Activated T-helper 9 cell treated with anti-CD3 and anti-CD28 coated beads, Interleukin-2, amount 50 U/mL, for 16 hours (primary cell): ENCODE results near the gene PRMT5.
A peak's percentile ranks its signal among the peaks of the same experiment; 100 is the strongest.
"Not testable (repeated sequence)": the region's sequence is repeated elsewhere in the genome, so short reads cannot be mapped to it uniquely, and the experiment has no call there.

Source experiments
- DNase-seq: peaks from one replicate; pipeline ENCODE4 v3.0.0-alpha.2; 2020; ENCODE audit warnings: low read depth

PRMT5 gene

DNA sequence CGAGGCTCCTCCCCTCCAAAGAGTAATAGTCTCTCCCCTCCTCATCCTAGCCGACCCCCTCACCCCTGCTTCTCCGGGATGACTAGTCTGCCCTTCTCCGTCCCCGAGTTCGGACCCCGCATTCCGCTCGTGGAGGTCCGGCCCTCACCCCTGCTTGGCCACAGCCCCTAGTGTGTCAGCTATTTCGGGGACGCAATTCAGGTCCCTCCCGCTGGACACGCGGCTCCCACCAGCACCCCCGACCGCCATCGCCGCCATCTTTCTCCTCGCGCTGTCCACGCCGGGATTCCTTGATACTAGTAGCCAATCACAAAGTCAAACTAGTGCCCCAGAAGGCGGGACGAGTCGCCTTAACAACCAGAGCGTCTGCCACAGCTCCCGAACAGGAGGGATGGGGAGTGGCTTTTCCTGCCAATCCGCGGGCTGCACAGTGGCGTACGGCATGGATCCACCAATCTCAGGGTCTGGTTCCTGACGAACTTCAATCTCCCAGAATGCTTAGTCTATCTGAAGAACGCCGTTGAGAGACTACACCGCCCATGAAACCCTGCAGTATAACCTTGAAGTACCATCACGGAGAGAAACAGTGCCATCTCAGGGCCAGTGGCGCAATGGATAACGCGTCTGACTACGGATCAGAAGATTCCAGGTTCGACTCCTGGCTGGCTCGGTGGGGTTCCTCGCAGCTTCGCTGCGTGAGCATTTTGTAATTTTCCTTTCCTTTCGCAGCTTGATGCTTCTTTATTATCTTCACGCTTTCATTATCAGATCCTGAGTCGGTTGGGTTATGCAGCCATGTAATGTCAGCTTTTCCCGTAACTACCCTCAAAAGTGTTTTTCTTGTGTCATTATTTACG is at the start of gene PRMT5:
Gene PRMT5, minus strand, starts transcription at position 273 of the 857 bp plus-strand sequence. Its CDS starts 15 bp downstream, at position 258.
- DNase-seq = peak; percentile 94

DNA sequence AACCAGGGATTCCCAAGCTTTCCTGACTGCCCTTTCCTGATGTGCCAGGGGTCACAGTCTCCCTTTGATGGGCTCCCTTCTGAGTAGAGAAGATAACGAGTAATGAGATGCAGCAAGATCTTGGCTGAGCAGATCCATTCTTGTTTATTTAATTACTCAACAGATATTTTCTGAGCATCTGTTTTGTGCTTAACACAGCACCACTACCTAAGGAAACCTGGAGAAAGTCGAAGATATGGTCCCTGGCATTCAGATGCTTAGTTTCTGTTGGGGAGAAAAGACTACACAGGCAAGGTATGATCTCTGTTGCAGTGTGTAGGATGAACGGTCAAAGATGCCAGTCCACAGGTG is 49.3 kb upstream of the PRMT5 start:
- no peak for DNase-seq

DNA sequence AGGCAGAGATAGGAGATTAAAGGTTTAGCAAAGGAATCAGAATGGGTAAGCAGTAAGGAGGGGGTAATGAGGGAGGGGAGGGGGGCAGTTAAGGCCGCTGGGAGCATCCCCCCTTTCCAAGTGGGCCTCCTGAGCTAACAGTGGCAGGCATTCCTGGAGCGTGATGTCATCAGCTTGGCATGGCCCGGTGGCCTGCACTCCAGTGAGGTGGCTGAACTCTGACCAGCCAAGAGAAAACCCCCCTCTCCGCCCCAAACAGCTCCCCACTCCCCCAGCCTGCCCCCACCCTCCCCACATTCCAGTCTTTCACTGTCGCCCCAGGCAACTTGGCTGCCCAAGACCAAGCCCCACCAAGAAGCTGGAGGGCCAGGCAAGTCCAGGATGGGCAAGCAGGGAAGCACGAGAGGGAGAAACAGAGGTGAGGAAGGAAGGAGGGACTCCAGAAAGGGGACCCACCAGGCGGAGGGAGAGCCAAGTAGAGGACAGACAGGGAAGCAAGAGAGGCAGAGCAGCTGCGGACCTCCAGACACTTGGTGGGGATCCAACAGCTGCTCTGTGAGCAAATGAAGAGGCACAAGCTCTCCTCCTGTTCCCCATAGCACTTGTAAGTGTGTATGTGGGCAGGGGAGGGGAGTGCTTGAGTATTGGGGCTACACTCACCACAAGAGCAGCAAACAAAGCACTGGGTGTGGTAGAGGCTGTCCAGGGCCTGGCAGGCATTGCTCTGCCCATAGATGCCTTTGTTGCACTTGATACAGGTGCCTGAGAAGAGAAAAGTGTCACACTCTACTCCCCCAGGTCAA is 48.7 kb upstream of the PRMT5 start:
- DNase-seq = no peak

DNA sequence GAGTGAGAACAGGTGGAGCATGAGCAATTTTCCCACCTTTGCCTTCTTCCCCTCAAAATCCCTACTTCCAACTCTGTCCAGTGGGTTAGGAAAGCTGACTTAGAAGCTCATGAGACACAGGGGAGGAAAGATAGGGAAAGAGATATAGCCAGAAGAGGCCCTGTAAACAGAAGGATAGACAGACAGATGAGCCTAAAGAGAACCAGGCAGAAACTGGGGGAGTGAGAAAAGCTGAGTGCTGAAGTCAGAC is 48.2 kb upstream of the PRMT5 start:
- DNase-seq = no peak

DNA sequence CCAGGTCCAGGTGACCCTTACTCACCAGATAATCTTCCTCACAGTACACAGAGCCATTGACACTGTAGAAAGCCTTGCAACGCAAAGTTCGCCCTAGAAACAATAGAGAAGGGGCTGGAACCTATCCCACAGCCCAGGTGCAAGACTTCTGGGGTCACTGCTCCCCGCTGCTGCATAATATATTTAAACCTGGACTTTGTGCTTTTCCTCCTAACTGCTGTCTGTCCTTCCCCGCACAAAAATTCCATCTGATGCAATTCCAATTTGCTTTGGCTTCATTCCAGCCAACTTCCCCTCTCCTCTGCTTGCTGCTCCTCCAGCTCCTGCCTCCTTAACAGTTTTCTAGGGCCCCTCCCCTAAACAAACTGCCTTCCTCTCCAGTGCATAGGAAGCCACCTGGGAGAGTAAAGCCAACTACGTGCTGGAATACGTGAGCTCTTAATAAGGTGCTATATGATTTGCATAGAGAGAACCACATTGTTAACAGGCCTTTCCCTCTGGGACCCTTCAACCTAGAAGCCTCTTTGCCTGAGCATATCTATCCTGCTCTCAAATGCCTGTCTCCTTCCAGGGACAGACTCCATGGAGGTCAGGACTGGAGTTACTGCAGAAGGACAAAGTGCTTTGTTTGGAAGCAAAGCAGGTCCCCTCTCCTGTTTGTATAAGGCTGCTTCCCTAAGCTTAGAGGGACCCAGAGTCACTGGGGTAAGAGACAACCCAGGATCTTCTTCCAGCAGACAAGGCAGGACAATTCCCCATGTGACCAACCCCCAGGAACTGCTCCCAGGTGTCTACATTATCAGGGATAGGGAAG is 47.7 kb upstream of the PRMT5 start:
- no peak for DNase-seq

DNA sequence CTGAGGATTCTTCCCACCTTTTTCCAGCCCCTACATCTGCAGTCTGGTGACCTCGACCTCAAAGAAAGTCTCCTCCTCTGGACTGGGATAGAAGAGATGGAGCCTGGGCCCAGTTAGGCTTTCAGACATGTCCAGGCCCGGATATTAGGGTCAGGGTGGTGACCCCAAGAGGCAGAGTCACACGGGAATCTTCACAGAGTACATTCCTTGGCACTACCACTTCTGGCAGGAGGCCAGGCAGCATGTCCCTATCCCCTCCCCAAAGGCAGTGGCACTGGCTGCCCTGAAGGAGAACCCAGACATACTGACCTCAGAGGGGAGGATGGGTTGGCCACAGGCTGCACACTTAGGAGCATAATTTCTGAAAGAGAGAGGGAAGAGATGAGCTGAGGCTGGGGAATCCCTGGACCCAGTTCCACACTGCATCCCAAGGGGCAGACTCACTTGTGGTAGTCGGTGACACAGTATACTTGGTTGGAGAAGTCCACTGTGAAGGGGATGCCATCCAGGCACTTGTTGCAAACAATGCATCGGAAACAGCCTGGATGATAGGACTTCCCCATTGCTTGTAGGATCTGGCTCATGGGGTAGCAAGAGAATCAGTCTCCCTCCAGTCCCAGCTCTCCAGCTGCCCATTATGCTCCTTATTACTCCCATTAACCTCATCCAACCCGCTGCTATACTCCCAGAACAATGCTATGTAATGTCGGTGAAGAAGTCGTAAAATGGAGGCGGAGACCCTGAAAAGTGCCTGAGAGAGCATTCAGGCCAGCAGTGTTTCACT is 45.5 kb upstream of the PRMT5 start:
- DNase-seq = no peak

DNA sequence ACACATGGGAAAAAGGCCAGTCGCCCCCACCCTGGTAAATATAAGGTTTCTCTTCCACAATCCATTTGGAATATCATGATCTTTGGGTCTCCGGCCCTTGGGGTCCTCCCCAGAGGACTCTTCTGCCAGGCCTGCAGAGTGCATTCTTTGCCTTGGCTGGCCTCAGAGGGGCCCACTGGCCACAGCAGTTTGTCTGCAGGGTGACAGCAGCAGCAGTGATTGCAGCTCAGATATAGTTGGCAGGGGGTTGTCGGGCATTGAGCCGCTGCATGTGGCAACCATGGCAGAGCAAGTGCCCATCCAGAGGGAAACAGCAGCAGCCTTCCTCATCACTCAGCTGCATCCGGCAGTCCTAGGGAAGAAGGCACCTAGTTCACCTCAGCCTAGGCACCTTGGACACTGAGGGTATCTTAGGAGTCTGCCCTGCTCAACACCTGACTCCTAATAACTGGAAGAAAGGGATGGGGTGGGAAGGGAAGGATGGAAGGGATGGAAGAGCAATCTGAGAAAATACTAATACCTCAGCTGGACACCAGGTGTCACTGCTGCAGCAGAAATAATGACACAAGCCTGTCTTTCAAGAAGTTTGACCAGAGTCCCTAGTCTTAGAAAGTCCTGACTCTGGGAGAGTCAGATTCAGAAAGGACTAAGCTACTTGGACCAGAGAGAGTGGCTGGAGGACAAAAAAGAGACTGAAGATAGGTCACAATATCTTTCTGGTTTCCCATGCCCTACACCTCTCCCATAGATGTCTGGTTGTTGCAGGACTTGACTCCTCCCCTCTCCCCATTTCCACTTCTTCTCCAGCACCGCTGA is 44.2 kb upstream of the PRMT5 start:
- DNase-seq = no peak

DNA sequence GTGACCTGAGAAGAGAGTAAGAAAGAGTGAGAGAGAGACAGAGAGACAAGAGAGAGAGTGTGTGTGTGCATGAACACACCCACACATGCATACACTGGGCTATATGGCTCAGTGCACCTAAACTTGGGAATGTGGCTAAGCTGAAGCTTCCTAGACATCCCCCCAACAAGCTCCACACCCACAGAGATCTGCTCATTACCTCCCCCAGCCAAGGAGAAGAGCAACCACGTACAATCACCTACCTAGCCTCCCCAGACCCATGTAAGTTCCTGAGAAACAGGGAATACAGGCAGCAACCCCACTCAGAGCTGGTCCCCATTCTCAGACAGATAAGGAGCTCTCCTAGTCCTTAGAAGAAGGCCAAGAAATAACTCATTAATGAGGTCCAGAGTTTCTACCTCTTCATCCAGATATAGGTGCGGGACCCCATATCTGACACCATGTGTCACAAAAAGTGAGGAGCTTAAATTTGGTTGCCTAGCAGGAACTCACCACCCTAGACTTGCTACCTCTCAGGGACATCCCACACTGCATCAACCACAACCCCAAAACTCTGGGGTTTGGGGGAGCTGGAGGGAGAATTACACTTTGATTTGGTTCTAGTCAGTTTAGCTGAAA is 43.2 kb upstream of the PRMT5 start:
- DNase-seq = no peak

DNA sequence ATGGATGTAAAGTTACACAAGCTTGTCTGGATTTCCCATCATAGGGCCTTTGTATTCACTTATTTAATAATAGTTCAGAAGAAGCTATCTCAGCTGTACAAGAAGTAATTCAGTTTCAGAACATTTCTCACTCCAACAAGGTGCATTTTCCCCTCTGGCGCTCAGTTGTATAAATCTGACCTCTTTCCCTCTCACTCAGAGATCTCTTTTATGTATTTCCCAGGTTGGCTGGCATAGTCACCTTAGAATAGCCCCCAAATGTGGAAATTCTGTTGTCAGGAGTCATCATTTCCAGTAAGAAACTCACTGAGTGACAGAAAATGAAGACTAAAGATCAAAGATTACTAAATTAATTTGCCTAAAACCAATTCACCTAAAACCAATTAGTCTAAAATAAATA is 42.0 kb upstream of the PRMT5 start:
- no peak for DNase-seq

DNA sequence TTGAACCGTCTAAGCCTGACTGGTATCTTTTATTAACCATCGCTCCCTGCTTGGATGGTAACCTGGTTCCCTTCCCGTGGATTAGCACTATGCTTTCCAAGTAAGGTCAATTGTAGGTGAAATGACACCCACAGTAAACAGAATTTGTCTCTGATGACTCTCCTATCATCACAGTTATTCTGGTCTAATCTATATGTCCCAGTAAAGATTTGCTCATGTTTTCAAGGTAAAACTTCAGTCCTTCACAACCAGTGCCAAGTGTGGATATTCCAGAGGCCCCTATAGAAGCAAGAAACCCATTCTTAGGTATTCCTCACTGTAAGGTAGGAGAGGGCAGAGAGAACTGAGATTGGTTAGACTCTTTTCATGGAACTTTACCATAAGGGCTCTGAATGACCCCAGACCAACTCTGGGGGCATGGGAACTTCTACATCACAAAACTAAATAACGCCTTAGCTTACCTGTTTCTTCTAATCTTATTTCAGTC is 37.6 kb upstream of the PRMT5 start:
- DNase-seq = no peak

DNA sequence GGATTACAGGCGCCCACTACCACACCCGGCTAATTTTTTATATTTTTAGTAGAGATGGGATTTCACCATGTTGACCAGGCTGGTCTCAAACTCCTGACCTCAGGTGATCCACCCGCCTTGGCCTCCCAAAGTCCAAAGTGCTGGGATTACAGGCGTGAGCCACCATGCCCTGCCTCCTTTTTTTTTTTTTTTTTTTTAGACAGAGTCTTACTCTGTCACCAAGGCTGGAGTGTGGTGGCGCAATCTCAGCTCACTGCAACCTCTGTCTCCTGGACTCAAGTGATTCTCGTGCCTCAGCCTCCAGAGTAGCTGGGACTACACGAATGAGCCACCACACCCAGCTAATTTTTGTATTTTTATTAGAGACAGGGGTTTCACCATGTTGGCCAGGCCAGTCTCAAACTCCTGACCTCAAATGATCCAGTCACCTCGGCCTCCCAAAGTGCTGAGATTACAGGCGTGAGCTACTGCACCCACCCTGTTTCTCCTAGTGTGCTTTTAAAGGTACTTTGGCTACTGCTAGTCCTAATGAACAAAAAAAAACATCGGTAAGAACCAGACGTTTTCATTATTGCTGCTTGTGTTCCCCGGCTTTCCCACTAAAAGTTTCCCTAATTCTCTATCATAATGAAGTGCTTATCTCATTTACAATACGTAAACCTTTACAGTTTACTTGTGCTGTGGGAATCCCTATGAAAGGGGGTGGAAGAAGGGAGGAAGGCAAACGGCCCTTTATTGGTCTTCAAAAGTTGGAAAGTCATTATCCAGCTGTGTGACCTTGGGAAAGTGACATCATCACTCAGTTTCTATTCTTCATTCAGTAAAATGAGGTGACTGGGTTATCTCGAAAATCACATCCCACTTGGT is 37.0 kb upstream of the PRMT5 start:
- DNase-seq = not testable (repeated sequence)

DNA sequence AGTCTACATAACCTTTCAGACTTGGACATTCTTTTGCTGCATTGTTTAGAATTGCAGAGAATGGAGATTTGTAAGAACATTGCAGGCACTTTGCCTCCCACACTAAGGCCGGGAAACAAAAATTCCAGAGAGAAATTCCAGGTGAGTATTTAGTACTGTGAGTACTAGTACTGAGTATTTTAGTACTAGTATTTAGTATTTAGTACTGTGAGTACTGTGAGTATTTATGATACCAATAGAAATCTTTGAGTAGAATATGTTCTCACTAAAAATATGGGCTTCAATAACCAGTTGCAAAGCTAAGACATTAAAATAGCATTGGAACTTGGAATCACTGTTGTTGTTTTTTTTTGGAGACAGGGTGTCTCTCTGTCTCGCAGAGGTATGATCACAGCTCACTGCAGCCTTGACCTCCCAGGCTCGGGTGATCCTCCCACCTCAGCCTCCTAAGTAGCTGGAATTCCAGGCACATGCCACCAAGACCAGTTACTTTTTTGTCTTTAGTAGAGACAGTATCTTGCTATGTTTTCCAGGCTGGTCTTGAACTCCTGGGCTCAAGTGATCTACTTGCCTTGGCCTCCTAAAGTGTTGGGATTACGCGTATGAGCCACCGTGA is 33.0 kb upstream of the PRMT5 start:
- no peak for DNase-seq

DNA sequence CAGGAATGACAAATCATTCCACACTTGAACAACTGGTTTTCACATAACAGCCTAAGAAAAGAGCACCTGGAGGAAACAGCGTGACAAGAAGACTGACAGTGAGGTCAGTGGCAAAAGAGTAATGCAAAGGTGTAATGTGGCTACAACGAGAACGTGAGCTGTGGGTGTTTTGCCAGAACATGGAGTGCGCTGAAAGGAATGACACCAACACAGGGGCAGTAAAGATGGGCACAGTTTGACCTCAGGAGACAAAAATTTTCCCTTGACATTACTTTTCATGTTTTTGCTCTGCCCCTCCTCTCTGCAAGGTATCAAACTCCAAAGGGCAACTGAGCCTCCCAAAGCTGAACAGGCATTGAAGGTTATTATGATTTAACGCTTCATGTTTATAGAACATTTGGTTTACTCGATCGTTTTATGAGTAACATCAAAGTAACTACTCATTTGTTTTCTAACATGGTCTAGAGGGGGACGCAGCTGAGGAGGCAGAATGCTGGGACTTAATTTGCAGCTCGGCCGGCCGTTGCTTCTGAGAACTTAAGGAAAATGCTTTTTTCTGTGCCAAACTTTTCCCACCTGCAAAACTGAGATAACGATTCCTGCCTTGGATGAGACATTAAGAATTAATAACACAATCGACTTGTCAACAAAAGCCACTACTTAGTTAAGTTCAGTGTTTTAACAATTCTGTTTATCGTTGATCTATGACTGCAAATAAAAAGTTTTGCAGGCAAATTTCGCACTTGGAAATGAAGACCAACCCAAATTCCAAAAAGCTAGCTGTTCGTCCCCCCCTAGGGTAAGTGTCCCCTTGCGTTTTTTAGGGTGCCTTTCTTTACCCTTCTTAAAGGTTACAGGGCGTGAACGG is 26.8 kb upstream of the PRMT5 start:
- DNase-seq = no peak

DNA sequence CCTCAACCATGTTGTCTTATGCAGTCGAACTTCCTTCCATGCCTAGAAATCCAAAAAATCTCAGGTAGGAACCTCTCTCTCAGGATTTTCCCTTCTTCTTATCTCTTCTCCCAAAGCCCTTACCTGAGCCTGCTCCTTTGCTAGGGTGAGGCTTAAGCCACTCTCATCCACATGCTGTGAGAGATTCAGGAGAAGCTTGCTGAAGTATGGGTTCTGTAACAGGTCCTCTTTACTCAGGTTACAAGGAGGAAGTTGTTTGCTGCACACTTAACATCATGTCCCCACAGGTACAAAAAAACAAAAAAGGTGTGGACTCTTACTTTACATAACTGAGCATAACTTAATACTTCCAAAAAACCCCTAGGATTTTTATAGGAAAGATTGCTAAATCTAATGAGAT is 23.2 kb upstream of the PRMT5 start:
- DNase-seq = no peak

DNA sequence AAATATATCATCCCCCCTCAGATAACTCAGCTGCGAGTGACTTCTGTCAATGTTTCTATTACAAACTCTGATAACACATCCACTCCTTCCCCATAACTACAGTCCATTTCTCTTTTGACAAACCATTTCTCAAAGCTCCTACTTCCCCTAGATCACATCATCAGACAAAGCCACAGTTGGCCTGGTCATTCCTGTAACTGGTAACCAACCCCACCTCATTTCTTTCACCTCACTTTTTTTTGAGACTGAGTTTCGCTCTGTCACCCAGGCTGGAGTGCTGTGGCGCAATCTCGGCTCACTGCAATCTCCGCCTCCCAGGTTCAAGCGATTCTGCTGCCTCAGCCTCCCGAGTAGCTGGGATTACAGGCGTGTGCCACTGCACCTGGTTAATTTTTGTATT is 22.6 kb upstream of the PRMT5 start:
- not testable (repeated sequence) for DNase-seq

DNA sequence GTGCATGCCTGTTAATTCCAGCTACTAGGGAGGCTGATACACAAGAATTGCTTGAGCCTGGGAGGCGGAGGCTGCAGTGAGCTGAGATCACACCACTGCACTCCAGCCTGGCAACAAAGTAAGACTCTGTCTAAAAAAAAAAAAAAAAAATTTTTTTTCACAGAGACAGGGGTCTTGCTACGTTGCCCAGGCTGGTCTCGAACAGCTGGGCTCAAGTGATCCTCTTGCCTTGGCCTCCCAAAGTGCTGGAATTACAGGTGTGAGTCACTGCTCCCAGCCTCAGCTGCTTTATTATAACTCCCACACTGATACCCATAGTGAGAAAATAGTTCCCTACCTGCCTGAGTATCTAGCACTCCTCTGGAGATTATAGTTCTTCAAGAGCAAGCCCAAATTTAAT is 16.5 kb upstream of the PRMT5 start:
- DNase-seq = no peak

DNA sequence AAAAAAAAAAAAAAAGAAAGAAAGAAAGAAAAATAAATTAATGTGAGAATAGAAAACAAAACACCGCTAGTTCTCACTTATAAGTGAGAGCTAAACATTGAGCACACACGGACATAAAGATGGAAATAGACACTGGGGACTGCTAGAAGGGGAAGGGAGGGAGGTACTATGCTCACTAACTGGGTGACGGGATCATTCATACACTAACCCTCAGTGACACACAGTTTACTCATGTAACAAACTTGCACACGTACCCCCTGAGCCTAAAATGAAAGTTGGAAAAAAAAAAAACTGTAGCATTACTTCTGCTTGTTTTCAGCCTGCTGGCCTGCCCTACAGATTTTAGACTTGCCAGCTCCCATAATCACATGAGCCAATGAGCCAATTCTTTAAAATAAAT is 10.5 kb upstream of the PRMT5 start:
- no peak for DNase-seq

DNA sequence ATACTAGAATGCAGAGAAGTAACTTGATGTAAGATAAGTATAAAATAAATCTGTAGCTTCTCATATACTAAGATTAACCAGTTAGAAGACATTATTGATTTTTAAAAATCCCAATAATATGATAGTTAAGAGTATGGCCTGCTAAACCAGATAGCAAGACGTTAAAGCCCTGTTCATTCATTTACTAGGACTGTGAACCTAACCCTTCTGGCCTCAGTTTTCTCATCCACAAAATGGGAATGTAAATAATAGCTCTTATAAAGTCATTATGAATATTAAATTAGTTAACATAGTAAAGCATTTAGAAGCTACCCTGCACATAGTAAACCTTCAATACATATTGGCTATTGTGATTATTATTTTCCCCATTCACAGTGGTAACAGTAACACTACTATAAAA is 6.0 kb upstream of the PRMT5 start:
- no peak for DNase-seq
